OCI-M2 (cell line): ENCODE measurements around the gene RASEF.
"Not testable (repeated sequence)": the region's sequence is repeated elsewhere in the genome, so short reads cannot be mapped to it uniquely, and the experiment has no call there.

Experiments used
- DNase-seq: peaks from one replicate; lab custom pipeline; 2025; ENCODE audit not compliant: unreplicated experiment; lab: John Stamatoyannopoulos, UW

The RASEF gene

GRCh38 chr9:83062651-83063527 lies at the start of gene RASEF:
Gene RASEF (minus strand): TSS chr9:83063142. CDS start chr9:83062867, 275 bp downstream.
- no peak for DNase-seq

GRCh38 chr9:83111169-83111568 lies 48.2 kb upstream of the RASEF start:
- no peak for DNase-seq

GRCh38 chr9:83109296-83109695 lies 46.4 kb upstream of the RASEF start:
- DNase-seq, result no peak

GRCh38 chr9:83108208-83108607 lies 45.3 kb upstream of the RASEF start:
- DNase-seq, result no peak

- no peak for DNase-seq
Observed at GRCh38 chr9:83106772-83107171, 43.8 kb upstream of the RASEF start.

GRCh38 chr9:83106263-83106662 lies 43.3 kb upstream of the RASEF start:
- DNase-seq, result no peak

- DNase-seq, result no peak
Observed at GRCh38 chr9:83097633-83098032, 34.7 kb upstream of the RASEF start.

GRCh38 chr9:83093311-83093710 lies 30.4 kb upstream of the RASEF start:
- DNase-seq, result not testable (repeated sequence)

- DNase-seq, result no peak
Observed at GRCh38 chr9:83081846-83082245, 18.9 kb upstream of the RASEF start.

- DNase-seq, result no peak
Observed at GRCh38 chr9:83081010-83081409, 18.1 kb upstream of the RASEF start.

- not testable (repeated sequence) for DNase-seq
Observed at GRCh38 chr9:83075932-83076331, 13.0 kb upstream of the RASEF start.

- DNase-seq, result not testable (repeated sequence)
Observed at GRCh38 chr9:83072498-83072897, 9.6 kb upstream of the RASEF start.

- DNase-seq, result no peak
Observed at GRCh38 chr9:83071626-83072025, 8.7 kb upstream of the RASEF start.

- no peak for DNase-seq
Observed at GRCh38 chr9:83070261-83070660, 7.3 kb upstream of the RASEF start.

- DNase-seq, result no peak
Observed at GRCh38 chr9:83069651-83070050, 6.7 kb upstream of the RASEF start.

GRCh38 chr9:83068414-83068813 lies 5.5 kb upstream of the RASEF start:
- no peak for DNase-seq

- DNase-seq, result no peak
Observed at GRCh38 chr9:83067579-83067978, 4.6 kb upstream of the RASEF start.

GRCh38 chr9:83066771-83067170 lies 3.8 kb upstream of the RASEF start:
- no peak for DNase-seq

GRCh38 chr9:83065233-83065632 lies 2.3 kb upstream of the RASEF start:
- no peak for DNase-seq

- DNase-seq, result no peak
Observed at GRCh38 chr9:83061990-83062650, 822 bp downstream of the RASEF start.

GRCh38 chr9:83061036-83061435 lies 1.9 kb downstream of the RASEF start:
- no peak for DNase-seq

- DNase-seq, result no peak
Observed at GRCh38 chr9:83060556-83060955, 2.4 kb downstream of the RASEF start.
